Stimulated activated CD8-positive, alpha-beta memory T cell treated with anti-CD3 and anti-CD28 coated beads, Interleukin-15, amount 100 ng/mL, for 1 hour (primary cell): ENCODE data around the gene FAM222B.
"Not testable (repeated sequence)": the region's sequence is repeated elsewhere in the genome, so short reads cannot be mapped to it uniquely, and the experiment has no call there.

Experiments
- DNase-seq: peaks from one replicate; pipeline ENCODE4 v3.0.0-alpha.2; 2020; ENCODE audit warnings: low read depth

FAM222B gene

GRCh38 chr17:28871056-28871579 is 28.5 kb upstream of the FAM222B start:
- no peak for DNase-seq

GRCh38 chr17:28867276-28867675 is 24.7 kb upstream of the FAM222B start:
- DNase-seq, result no peak

- no peak for DNase-seq
Measured at GRCh38 chr17:28865946-28866752, 23.6 kb upstream of the FAM222B start.

- DNase-seq, result no peak
Measured at GRCh38 chr17:28864991-28865849, 22.6 kb upstream of the FAM222B start.

- DNase-seq, result no peak
Measured at GRCh38 chr17:28863953-28864352, 21.4 kb upstream of the FAM222B start.

- DNase-seq, result no peak
Measured at GRCh38 chr17:28862561-28862960, 20.0 kb upstream of the FAM222B start.

- no peak for DNase-seq
Measured at GRCh38 chr17:28861393-28862203, 19.0 kb upstream of the FAM222B start.

GRCh38 chr17:28860363-28860808 is 17.8 kb upstream of the FAM222B start:
- DNase-seq, result no peak

- DNase-seq, result no peak
Measured at GRCh38 chr17:28858801-28859355, 16.3 kb upstream of the FAM222B start.

- DNase-seq, result no peak
Measured at GRCh38 chr17:28857905-28858800, 15.6 kb upstream of the FAM222B start.

- DNase-seq, result no peak
Measured at GRCh38 chr17:28856028-28856574, 13.5 kb upstream of the FAM222B start.

GRCh38 chr17:28855336-28855679 is 12.7 kb upstream of the FAM222B start:
- DNase-seq, result no peak

GRCh38 chr17:28854457-28855335 is 12.1 kb upstream of the FAM222B start, which contains the start of gene ERAL1:
TSS of gene ERAL1 (plus strand) at chr17:28855016. CDS start at chr17:28855035, 19 bp downstream.
- peak; percentile 57 for DNase-seq

- no peak for DNase-seq
Measured at GRCh38 chr17:28853295-28853694, 10.7 kb upstream of the FAM222B start.

- DNase-seq, result no peak
Measured at GRCh38 chr17:28849281-28849680, 6.7 kb upstream of the FAM222B start.

- peak; percentile 31 for DNase-seq
Measured at GRCh38 chr17:28848667-28849066, 6.1 kb upstream of the FAM222B start.

- DNase-seq, result not testable (repeated sequence)
Measured at GRCh38 chr17:28846699-28847098, 4.1 kb upstream of the FAM222B start.

- DNase-seq, result no peak
Measured at GRCh38 chr17:28846231-28846630, 3.6 kb upstream of the FAM222B start.

- DNase-seq, result no peak
Measured at GRCh38 chr17:28843816-28844148, 1.2 kb upstream of the FAM222B start.
